ENCODE measurements around the gene TNIP3.
"Not testable (repeated sequence)": the region's sequence is repeated elsewhere in the genome, so short reads cannot be mapped to it uniquely, and the experiment has no call there.

The TNIP3 gene

DNA sequence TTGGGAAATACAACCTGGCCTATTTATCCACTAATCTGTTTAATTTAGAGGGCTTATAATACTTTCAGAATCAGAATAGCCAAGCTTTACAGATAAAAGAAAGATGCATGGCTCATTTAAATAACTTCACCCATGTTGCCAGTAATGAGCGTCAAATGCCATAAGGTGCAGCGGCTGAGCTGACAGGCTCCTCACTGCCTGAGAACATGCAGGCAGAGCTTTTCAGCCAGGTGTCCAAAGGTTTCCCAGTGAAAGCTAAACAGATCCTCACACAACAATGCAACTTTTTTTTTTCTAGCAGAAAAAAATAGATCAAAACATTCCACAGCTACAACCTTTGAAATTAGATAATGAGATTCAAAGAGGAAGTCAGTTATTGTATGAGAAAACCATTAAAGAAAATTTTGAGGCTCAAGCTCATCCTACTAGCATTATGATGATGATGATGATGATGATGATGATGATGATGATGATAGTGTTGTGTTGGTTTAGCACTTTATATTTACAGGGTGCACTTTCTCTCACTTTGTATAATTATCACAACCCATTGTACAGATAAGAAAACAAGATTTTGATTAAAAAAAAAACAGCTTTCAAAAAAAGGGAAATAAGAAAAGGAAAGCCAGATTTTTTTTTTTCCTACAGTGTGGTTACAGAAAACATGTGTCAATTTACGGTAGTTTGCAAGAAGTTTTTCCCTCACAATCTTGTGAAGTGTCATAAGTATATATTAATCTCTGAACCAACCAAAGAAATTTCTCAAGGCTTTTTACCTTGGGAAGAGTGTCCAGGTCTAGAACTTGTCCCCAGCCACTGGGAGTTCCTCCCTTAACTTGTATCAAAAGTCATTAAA, 12.2 kb upstream of the TNIP3 start:
- DNase-seq (ENCODE audit: low read depth), result no peak
- Histone ChIP-seq H3K9ac (ENCODE audit: low read length) (no peak overlapping the region), H3K4me1 (ENCODE audit: control insufficient read depth, insufficient read depth, low read length) (no peaks in the 10 kb centered on the region), H3K9me3 (ENCODE audit: control insufficient read depth, low read length) (no peaks in the 10 kb centered on the region), H3K4me3 (ENCODE audit: low read length) (no peak overlapping the region), H3K36me3 (ENCODE audit: control insufficient read depth, insufficient read depth, low read length, severe bottlenecking) (no peaks in the 10 kb centered on the region), H3K27me3 (replicated peaks; ENCODE audit: control insufficient read depth, insufficient read depth, low read length) (peaks cover 5% of the 10 kb centered on the region)

DNA sequence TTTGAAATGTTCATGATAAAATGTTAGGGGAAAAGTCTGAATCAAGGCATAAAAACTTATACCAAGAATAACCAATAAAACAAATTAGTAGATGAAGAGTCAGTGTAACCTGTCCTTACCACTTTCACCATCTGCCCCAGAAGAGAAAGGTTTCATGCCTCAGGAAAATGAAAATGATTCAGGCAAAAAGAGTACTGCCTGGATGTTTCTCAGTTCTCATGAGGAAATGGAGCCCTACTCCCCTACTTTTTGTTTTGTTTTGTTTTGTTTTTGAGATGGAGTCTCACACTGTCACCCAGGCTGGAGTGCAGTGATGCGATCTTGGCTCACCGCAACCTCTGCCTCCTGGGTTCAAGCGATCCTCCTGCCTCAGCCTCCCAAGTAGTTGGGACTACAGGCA, 7.4 kb upstream of the TNIP3 start:
- DNase-seq (ENCODE audit: low read depth); H3K4me1 ChIP-seq (ENCODE audit: control insufficient read depth, insufficient read depth, low read length); H3K4me3 ChIP-seq (ENCODE audit: low read length); H3K9ac ChIP-seq (ENCODE audit: low read length); H3K27me3 ChIP-seq (replicated peaks; ENCODE audit: control insufficient read depth, insufficient read depth, low read length); H3K36me3 ChIP-seq (ENCODE audit: control insufficient read depth, insufficient read depth, low read length, severe bottlenecking); H3K9me3 ChIP-seq (ENCODE audit: control insufficient read depth, low read length): not testable (repeated sequence)

DNA sequence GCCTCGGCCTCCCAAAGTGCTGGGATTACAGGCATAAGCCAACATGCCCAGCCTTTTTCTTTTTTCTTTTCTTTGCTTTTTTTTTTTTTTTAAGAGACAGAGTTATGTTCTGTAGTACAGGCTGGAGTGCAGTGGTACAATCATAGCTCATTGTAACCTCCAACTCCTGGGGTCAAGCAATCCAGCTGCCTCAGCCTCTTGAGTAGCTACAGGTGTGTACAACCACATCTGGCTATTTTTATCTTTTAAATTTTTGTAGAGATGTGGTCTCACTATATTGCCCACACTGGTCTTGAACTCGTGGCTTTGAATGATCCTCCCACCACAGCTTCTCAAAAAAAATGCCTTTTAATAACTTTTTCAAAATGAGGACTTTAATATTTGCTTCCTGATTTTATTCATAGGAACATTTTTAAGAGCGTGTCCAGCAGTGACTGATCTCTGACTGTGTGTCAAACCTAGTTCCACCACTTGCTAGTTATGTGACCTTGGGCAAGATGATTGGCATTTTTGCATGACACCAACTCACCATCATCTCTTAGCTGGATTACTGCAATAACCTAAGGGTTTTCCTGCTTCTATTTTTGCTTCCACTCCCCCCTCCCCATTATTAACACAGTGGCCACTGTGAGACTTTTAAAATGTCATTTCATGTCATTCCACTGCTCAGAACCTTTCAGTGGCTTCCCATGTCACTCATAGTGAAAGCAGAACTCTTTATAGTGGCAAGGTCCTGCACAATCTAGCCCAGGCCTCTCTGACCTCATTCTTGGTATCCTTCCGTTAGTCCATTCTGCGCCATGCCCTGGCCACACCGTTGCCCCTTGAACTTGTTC, 4.5 kb upstream of the TNIP3 start:
- Histone ChIP-seq H3K4me3 (ENCODE audit: low read length) (no peak overlapping the region), H3K27me3 (replicated peaks; ENCODE audit: control insufficient read depth, insufficient read depth, low read length) (no peaks in the 10 kb centered on the region), H3K4me1 (ENCODE audit: control insufficient read depth, insufficient read depth, low read length) (no peaks in the 10 kb centered on the region), H3K9ac (ENCODE audit: low read length) (no peak overlapping the region), H3K9me3 (ENCODE audit: control insufficient read depth, low read length) (no peaks in the 10 kb centered on the region), H3K36me3 (ENCODE audit: control insufficient read depth, insufficient read depth, low read length, severe bottlenecking) (no peaks in the 10 kb centered on the region)
- DNase-seq (ENCODE audit: low read depth), result no peak

DNA sequence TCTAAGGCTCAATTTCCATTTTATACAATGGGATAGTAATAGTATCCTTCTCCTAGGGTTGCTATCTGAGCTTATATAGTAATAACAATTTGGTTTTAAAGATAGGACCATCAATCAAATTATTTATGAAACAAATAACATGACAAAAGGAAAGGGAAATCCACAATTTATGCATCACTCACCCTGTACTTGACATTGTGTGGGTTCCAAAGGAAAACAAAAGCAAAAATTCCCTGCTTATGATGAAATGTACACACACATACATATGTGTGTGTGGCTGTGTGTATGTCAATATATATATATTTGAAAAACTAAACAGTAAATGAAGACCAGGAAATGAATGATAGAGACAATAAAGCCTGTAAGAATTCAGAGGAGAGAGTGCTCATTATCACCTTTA, 2.9 kb upstream of the TNIP3 start:
- Histone ChIP-seq H3K36me3 (ENCODE audit: control insufficient read depth, insufficient read depth, low read length, severe bottlenecking) (no peaks in the 10 kb centered on the region), H3K4me3 (ENCODE audit: low read length) (no peak overlapping the region)

DNA sequence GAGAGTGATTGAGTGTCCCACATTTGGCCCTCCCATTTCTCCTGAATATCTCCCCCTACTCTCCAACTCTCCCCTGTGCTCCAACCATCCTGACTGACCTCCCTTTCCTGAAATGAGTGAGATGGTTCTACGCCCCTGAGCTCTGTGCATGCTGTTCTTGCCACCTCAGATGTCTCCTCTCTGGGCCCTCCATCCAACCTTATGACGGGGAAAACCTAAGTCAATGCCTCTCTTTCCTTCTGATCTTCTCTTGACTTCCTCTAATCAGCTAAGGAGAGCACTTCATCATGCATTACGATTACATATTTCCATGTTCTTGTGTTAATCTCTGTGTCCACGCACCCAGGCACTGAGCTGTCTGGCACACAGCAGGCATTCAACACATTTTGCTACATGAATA, 1.1 kb upstream of the TNIP3 start:
- Histone ChIP-seq H3K9me3 (ENCODE audit: control insufficient read depth, low read length) (no peaks in the 10 kb centered on the region), H3K4me3 (ENCODE audit: low read length) (no peak overlapping the region), H3K4me1 (ENCODE audit: control insufficient read depth, insufficient read depth, low read length) (no peaks in the 10 kb centered on the region), H3K27me3 (replicated peaks; ENCODE audit: control insufficient read depth, insufficient read depth, low read length) (no peaks in the 10 kb centered on the region), H3K9ac (ENCODE audit: low read length) (no peak overlapping the region), H3K36me3 (ENCODE audit: control insufficient read depth, insufficient read depth, low read length, severe bottlenecking) (no peaks in the 10 kb centered on the region)
- no peak for DNase-seq (ENCODE audit: low read depth)

More for the DNA sequence above, 2.9 kb upstream of the TNIP3 start:
- no peaks in the 10 kb centered on the region for H3K9me3 ChIP-seq (ENCODE audit: control insufficient read depth, low read length)
- H3K4me1 ChIP-seq (ENCODE audit: control insufficient read depth, insufficient read depth, low read length), result no peaks in the 10 kb centered on the region
- H3K27me3 ChIP-seq (replicated peaks; ENCODE audit: control insufficient read depth, insufficient read depth, low read length), result no peaks in the 10 kb centered on the region
- DNase-seq (ENCODE audit: low read depth), result no peak
- no peak overlapping the region for H3K9ac ChIP-seq (ENCODE audit: low read length)

DNA sequence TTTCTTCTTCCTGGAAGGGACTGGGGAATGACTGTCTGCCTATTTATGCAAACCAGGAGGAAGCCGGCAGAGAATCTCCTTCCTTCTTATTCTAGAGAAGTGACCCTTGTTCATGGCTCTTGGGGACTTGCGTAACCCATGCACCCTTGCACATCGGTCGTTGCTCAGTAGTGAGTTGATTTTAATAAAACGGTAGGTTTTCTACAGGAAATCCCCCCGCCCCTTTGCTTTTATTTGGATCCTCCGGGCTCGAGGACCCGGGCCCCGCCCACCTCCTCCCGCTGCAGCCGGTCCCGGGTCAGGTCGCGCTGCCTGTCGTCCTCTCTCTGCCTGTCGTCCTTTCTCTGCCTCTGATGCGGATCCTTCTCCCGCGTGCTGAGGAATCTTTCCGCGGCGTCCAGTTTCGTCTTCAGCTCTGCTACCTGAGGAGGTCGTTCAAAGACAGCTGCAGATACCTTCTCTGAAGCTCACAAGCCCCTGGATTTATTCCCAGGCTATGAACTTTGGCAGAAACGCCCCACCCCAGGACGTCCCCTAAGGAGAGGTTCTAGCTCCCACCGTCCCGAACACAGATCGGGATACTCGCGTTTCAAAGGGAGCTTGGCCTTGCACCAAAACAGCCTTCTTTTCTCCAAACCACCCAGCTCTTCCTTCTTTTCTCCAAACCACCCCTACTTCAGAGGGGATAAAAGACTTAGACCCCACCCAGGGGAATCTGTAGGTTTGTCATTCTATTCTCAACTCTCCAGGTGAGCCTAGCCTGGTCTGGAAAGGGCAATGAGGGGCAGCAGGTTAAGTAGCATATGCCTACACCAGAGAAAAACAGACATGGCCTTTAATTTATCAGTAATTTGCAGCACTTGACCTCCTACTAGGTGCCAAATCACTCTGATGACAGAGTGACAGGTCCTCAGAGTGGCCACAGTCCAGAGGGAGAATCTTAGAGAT, 7.0 kb downstream of the TNIP3 start:
- Histone ChIP-seq H3K9ac (ENCODE audit: low read length) (peak overlapping the region; percentile 75), H3K36me3 (ENCODE audit: control insufficient read depth, insufficient read depth, low read length, severe bottlenecking) (no peaks in the 10 kb centered on the region), H3K4me3 (ENCODE audit: low read length) (peak overlapping the region; percentile 81), H3K9me3 (ENCODE audit: control insufficient read depth, low read length) (no peaks in the 10 kb centered on the region), H3K27me3 (replicated peaks; ENCODE audit: control insufficient read depth, insufficient read depth, low read length) (no peaks in the 10 kb centered on the region), H3K4me1 (ENCODE audit: control insufficient read depth, insufficient read depth, low read length) (peaks cover 12% of the 10 kb centered on the region)
- peak; percentile 58 for DNase-seq (ENCODE audit: low read depth)

DNA sequence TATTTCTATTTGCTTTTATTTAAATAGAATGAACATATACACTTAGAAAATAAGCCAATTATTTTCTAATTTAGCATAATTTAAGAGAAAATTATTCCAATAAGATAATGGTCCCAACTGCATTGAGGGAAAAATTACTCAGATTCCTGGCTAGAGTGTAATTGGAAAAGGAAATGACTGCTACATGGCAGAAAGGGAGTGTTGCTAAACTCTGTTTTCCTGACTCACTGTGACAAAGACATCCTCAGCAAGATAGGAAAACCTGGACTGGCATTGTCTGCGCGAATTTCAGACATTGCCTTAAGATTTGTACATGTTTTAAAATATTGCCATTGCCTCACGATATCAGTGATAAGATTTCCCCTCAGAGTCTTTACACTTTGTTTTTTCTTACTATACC, 8.2 kb downstream of the TNIP3 start:
- H3K9me3 ChIP-seq (ENCODE audit: control insufficient read depth, low read length), result no peaks in the 10 kb centered on the region
- DNase-seq (ENCODE audit: low read depth), result peak; percentile 87
- H3K27me3 ChIP-seq (replicated peaks; ENCODE audit: control insufficient read depth, insufficient read depth, low read length), result no peaks in the 10 kb centered on the region
- H3K36me3 ChIP-seq (ENCODE audit: control insufficient read depth, insufficient read depth, low read length, severe bottlenecking), result no peaks in the 10 kb centered on the region
- H3K4me1 ChIP-seq (ENCODE audit: control insufficient read depth, insufficient read depth, low read length), result peaks cover 12% of the 10 kb centered on the region
- H3K4me3 ChIP-seq (ENCODE audit: low read length), result peak overlapping the region; percentile 81
- H3K9ac ChIP-seq (ENCODE audit: low read length), result peak overlapping the region; percentile 75

DNA sequence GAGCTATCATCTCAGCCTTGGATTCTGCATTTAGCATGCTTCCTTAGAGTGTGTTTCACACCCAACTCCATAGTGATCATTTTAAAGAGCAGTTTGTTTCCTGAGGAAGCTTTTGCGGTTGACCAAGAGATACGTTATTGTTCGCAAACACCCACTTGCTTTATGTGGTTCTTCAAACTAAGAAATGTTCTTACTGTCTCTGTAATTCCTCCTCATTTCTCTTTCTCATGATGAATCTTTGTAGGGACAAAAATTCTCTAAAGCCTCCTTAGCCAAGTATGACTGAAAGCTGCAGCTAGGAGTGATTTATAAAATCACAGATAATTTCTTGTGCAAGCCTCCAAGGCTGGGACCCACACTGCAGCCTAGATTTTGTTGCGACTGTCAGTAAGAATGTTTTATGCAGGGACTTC, 10.0 kb downstream of the TNIP3 start:
- Histone ChIP-seq H3K27me3 (replicated peaks; ENCODE audit: control insufficient read depth, insufficient read depth, low read length) (no peaks in the 10 kb centered on the region), H3K4me3 (ENCODE audit: low read length) (no peak overlapping the region), H3K36me3 (ENCODE audit: control insufficient read depth, insufficient read depth, low read length, severe bottlenecking) (no peaks in the 10 kb centered on the region), H3K9ac (ENCODE audit: low read length) (no peak overlapping the region), H3K9me3 (ENCODE audit: control insufficient read depth, low read length) (no peaks in the 10 kb centered on the region), H3K4me1 (ENCODE audit: control insufficient read depth, insufficient read depth, low read length) (peaks cover 12% of the 10 kb centered on the region)
- DNase-seq (ENCODE audit: low read depth), result no peak

DNA sequence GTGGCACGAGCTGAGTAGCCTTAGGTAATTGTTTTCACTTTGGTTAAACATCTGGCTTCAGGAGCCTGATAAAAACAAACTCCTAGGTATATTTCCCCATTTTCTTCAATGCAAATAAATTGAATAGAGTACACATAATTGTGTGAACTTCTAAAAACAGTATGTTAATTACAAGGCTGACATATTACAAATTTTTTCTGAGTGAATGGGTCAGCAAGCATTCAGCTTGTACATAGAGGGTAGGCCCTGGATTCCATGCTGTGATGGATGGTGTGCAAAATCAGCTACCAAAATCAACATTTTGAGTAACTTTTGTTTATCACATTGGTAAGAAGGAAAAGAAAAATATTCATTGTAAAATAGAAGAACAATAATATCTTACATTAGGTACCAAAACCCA, 12.2 kb downstream of the TNIP3 start:
- H3K9me3 ChIP-seq (ENCODE audit: control insufficient read depth, low read length), result no peaks in the 10 kb centered on the region
- no peak for DNase-seq (ENCODE audit: low read depth)
- no peaks in the 10 kb centered on the region for H3K36me3 ChIP-seq (ENCODE audit: control insufficient read depth, insufficient read depth, low read length, severe bottlenecking)
- no peak overlapping the region for H3K4me3 ChIP-seq (ENCODE audit: low read length)
- peaks cover 25% of the 10 kb centered on the region for H3K4me1 ChIP-seq (ENCODE audit: control insufficient read depth, insufficient read depth, low read length)
- no peak overlapping the region for H3K9ac ChIP-seq (ENCODE audit: low read length)
- H3K27me3 ChIP-seq (replicated peaks; ENCODE audit: control insufficient read depth, insufficient read depth, low read length), result no peaks in the 10 kb centered on the region

DNA sequence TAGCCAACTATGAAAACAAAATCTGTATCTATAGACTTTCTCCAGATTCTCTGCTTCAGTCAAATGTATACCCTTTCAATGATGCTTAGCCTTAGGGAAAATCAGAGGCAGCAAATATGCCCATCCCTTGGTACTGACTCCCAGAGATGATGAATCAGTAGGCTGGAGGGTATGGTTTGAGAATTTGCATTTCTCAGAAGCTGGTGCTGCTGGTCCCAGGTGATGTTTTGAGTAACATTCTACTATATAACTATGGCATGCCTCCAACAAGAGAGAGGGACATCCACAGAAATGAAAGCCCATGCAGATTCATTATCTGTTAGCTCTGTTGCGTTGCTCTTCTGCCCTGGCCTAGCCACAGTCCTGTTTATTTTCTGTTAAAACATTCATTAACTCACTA, 13.6 kb downstream of the TNIP3 start:
- no peaks in the 10 kb centered on the region for H3K36me3 ChIP-seq (ENCODE audit: control insufficient read depth, insufficient read depth, low read length, severe bottlenecking)
- H3K27me3 ChIP-seq (replicated peaks; ENCODE audit: control insufficient read depth, insufficient read depth, low read length), result no peaks in the 10 kb centered on the region
- peaks cover 16% of the 10 kb centered on the region for H3K4me1 ChIP-seq (ENCODE audit: control insufficient read depth, insufficient read depth, low read length)
- DNase-seq (ENCODE audit: low read depth), result no peak
- no peaks in the 10 kb centered on the region for H3K9me3 ChIP-seq (ENCODE audit: control insufficient read depth, low read length)
- H3K9ac ChIP-seq (ENCODE audit: low read length), result no peak overlapping the region
- no peak overlapping the region for H3K4me3 ChIP-seq (ENCODE audit: low read length)

DNA sequence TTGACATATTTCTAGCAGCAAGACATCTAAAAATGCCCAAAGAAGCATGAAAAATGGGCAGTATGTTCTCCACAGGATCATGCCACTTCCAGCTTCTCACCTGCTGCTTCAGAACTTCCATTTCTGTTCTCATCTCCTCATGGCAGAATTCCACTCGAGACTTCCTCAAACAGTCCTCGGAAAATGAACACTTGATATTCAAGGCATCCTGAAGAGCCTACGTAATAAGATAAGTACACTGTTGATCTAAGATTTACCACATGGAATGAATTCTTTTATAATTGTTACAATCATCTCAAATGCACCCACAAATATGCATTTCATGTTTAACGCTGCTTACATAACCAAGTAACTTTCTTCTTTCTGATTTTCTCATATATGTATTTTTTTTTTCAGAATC, 14.1 kb downstream of the TNIP3 start:
- peaks cover 13% of the 10 kb centered on the region for H3K4me1 ChIP-seq (ENCODE audit: control insufficient read depth, insufficient read depth, low read length)

More for the DNA sequence above, 14.1 kb downstream of the TNIP3 start:
- no peak overlapping the region for H3K9ac ChIP-seq (ENCODE audit: low read length)
- peak; percentile 44 for DNase-seq (ENCODE audit: low read depth)
- H3K27me3 ChIP-seq (replicated peaks; ENCODE audit: control insufficient read depth, insufficient read depth, low read length), result no peaks in the 10 kb centered on the region
- H3K9me3 ChIP-seq (ENCODE audit: control insufficient read depth, low read length), result no peaks in the 10 kb centered on the region
- H3K36me3 ChIP-seq (ENCODE audit: control insufficient read depth, insufficient read depth, low read length, severe bottlenecking), result no peaks in the 10 kb centered on the region
- no peak overlapping the region for H3K4me3 ChIP-seq (ENCODE audit: low read length)
